HG02642 (cell line): Measurements from ENCODE around the gene DYDC2.
"Not testable (repeated sequence)": the region's sequence is repeated elsewhere in the genome, so short reads cannot be mapped to it uniquely, and the experiment has no call there.

Experiments used
- ATAC-seq: cut with Tn5 transposase; IDR thresholded peaks from one replicate; pipeline ENCODE4 v1.9.1; 2021; ENCODE audit warnings: mild to moderate bottlenecking; ENCODE audit not compliant: unreplicated experiment, poor library complexity

DYDC2 gene, protein sequence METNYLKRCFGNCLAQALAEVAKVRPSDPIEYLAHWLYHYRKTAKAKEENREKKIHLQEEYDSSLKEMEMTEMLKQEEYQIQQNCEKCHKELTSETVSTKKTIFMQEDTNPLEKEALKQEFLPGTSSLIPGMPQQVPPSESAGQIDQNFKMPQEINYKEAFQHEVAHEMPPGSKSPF

DNA sequence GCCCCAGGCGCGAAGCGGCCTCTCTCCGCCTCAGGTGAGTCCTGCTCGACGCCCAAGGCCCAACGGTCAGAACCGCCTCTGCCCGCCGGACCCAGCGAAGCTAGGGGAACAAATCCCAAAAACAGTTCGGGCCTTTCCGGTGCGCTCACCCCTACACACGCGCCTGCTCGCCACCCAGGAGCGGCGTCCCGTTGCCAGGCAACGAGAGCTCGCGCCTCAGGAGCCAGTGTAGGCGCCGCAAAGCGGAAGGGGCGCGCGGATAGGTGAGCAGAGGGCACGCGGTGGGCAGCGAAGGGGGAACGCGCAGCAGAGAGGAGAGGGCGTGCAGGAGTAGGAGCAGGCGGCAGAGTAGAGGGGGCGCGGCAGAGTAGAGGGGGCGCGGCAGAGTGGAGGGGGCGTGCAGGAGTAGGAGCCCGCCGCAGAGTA is at the start of gene DYDC2, which contains the start of gene DYDC1:
Gene DYDC2, plus strand, starts transcription at position 219 of the 426 bp plus-strand sequence. CDS start 5,663 bp downstream, outside the sequence.
Gene DYDC1, minus strand, starts transcription at position 193 of the 426 bp plus-strand sequence. CDS start 4,154 bp downstream, outside the sequence.
- peak; percentile 88 for ATAC-seq

DNA sequence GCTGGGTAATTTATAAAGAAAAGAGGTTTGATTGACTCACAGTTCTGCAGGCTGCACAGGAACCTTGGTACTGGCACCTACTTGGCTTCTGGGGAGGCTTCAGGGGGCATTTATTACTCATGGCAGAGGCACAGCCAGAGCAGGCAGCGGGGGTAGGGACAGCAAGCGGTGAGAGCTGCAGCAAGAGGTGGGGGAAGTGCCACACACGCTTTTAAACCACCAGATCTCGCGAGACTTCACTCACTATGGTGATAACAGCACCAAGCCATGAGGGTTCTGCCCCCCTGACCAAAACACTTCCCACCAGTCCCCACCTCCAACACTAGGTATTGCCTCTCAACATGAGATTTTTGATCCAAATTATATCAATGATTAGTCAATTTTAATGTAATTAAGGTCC is 43.1 kb upstream of the DYDC2 start:
- no peak for ATAC-seq

- no peak for ATAC-seq
Measured at GRCh38 chr10:80315391-80315790, 41.2 kb upstream of the DYDC2 start.

- no peak for ATAC-seq
Measured at GRCh38 chr10:80318742-80319141, 37.8 kb upstream of the DYDC2 start.

DNA sequence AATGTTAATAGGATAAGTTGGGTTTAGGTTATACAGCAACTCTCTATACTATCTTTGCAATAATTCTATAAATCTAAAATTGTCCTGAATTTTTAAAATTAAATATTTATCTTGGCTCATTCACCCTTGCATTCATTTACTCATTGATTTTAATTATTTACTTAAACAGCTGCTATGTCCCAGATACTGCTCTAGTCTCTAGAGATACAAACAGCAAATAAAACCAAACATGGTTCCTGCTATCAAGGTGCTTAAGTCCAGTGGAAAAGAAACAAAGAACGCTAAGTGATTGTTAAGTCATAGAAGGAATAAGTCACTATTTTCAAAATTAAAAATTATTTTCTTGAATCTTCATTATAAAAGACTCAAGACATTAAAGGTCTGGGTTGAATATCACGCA is 37.3 kb upstream of the DYDC2 start:
- no peak for ATAC-seq

GRCh38 chr10:80319725-80320290 is 36.8 kb upstream of the DYDC2 start:
- no peak for ATAC-seq

GRCh38 chr10:80320377-80320776 is 36.2 kb upstream of the DYDC2 start:
- no peak for ATAC-seq

DNA sequence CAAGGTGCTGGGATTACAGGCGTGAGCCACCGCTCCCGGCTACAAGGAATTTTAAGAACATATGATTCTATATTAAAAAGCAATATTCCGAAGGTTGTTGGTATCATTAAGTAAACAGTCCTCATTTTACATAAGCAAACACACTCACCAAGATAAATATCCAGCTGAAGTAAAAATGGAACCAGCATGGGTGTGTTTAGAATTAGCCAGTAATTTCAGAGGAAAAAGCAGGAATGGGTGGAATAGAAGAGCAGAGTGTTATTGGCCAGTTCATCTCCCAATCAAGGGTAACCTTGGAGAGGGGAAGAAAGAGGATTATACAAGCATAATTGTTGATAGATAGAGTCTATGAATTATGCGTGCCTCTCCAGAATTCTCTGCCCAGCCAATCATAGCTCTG is 35.4 kb upstream of the DYDC2 start:
- no peak for ATAC-seq

DNA sequence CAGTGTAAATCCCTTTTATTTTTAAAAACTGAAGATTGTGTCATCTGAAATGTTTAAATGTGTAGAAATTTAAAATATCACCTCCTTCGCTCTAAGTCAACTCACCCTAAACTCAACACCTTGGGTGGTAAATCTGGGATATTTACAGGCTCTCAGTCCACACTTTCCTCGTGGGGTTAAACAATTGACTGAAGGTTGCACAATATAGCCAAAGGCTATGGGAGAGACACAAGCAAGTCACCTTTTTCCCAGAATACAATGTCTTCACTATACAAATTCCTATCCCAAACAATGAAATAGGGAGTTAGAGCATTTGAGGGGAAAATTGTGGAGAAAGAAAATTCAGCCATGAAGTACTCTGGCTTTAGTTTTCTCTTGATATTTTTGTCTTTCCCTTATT is 34.4 kb upstream of the DYDC2 start:
- no peak for ATAC-seq

- ATAC-seq = no peak
Measured at GRCh38 chr10:80322711-80323110, 33.9 kb upstream of the DYDC2 start.

DNA sequence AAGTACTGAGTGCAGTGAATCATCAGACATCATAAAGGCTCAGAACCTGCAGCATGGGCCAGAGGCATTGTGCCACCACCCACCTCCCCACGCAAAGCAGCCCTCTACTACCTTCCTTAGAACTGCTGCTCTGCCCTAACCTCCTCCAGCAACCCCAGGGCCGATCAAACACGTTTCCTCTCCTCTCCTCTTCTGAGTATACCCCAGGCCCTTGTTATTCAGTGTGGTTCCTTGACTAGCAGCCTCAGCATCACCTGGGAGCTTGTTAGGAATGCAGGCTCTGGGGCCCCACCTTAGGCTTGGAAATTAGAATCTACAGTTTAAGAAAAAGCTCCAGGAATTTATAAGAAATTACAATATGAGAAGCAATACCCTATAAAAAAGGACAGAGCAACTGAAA is 33.3 kb upstream of the DYDC2 start:
- no peak for ATAC-seq

DNA sequence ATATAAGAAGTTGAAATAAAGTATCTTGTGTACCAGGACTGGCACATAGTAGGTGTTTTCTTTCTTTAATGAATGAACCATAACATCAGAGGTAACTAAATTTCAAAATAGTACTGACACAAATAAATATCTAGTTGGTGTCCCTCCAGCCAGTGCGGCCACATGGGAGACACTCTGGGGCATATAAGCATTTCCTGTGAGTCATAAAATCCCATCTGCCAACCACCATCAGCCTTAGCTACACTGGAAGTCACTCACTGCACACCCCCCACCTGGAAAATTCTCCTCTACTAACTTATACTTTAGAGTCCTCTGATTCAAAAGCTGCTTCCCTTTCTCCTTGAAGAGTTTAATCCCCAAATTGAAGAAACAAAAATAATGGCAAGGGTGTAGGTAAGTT is 32.5 kb upstream of the DYDC2 start:
- ATAC-seq = no peak

DNA sequence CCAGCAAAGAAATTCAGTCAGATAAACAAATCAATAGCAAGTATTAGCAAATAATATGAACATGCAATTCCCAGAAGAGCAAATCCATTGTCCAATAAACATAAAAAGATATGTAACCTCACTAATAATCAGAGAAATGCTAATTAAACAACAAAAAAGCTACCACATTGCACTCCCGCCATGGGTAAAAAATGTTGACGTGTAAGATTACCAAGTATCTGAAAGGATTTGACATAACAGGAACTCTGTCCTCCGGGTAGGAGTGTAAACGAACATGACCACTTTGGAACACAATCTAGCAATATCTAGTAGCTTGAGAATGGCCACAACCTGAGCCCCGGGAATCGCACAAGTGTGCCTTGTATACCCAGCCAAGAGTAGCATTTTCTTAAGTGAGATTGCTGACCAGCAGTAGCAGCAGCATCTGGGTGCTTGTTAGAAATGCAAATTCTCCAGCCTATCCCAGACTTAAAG is 31.7 kb upstream of the DYDC2 start:
- no peak for ATAC-seq

DNA sequence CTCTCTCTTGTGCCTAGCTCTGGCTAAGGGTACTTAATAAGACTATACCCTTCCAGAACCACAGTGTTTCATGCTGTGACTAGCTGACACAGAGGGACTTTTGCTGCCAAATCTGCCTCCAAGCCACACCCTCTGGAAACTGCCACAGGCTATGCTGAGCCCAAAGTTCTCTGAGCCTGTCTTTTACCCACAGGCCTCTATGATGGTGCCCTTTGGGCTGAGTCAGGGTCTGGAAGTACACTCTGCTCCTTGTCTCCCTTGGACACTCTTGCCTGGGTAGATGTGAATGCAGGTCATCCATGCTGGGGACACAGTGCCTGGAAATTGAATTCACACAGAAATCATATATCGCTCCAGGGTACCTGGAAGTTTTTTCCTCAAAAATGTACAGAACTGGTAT is 22.6 kb upstream of the DYDC2 start:
- no peak for ATAC-seq

- no peak for ATAC-seq
Measured at GRCh38 chr10:80344276-80344675, 12.3 kb upstream of the DYDC2 start.

DNA sequence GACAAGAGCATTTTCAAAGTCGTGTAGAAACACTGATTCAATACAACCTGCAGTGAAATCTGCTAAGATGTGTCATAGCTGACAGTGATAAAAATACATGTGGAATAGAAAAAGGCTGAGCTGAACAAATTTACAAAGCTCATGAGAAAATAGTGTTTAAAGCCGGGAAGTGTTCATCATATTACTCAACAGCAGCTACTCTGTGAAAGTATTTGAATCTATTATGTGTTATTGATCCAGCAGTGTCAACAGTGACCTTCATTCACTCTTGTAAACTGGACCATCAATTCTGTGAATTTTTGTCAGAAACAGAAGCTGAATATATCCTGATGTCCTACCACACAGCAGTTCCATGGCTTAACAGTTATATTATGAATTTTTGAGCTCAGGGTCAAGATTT is 11.7 kb upstream of the DYDC2 start:
- no peak for ATAC-seq

- ATAC-seq = no peak
Measured at GRCh38 chr10:80350251-80350650, 6.3 kb upstream of the DYDC2 start.

- ATAC-seq = no peak
Measured at GRCh38 chr10:80351220-80351619, 5.4 kb upstream of the DYDC2 start.

GRCh38 chr10:80356989-80357850 is 639 bp downstream of the DYDC2 start:
- no peak for ATAC-seq

DNA sequence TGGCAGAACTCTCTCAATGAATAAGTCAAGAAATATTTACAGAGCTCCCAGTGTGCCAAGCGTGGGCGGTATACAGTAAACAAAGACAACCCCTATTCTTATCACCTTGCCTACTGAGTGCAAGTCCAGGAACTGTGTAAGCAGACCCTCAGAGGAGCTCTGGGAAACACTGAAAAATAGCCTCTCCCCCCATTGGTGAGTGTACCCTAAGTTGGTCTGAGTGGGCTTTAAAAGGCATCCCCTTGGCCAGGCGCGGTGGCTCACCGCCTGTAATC is 1.2 kb downstream of the DYDC2 start:
- no peak for ATAC-seq

DNA sequence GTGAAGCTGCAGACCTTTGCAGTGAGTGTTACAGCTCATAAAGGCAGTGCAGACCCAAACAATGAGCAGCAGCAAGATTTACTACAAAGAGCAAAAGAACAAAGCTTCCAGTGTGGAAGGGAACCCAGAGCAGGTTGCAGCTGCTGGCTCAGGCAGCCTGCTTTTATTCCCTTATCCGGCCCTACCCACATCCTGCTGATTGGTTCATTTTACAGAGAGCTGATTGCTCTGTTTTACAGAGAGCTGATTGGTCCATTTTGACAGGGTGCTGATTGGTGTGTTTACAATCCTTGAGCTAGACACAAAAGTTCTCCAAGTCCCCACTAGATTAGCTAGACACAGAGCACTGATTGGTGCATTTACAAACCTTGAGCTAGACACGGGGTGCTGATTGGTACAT is 2.3 kb downstream of the DYDC2 start:
- ATAC-seq = not testable (repeated sequence)
